ENCODE measurements around the gene CHAD.

- TF ChIP-seq CREB1 (IDR thresholded peaks at IDR 0.05; ENCODE audit: low read depth): no peak
- TF ChIP-seq EP300 (IDR thresholded peaks at IDR 0.05; ENCODE audit: borderline replicate concordance): no peak
- TF ChIP-seq MAX (IDR thresholded peaks at IDR 0.05): no peak
- no peak for TF ChIP-seq EGR1 (IDR thresholded peaks at IDR 0.05)
- TF ChIP-seq ZBTB7A (IDR thresholded peaks at IDR 0.05; ENCODE audit: low read depth): no peak
Measured at GRCh38 chr17:50475362-50475761, 6.7 kb upstream of the CHAD start.
